Psoas muscle (tissue), 8 donors: ENCODE data around the gene NOTCH1. TPM values are rescaled to one million over a fixed set of nuclear protein-coding genes. Genes with fewer than 3 reads are reported as not detected.
A peak's percentile ranks its signal among the peaks of the same experiment; 100 is the strongest.

Experiments
- ATAC-seq, 4 donors: fragments of 200-7000 bp; cut with Tn5 transposase; one replicate each; pipeline ENCODE4 v1.9.1; 2020; ENCODE audit warnings: moderate library complexity in 3 of 4, mild to moderate bottlenecking in 2 of 4
- DNase-seq, 2 donors: peaks; one replicate each; pipeline ENCODE4 v3.0.0-alpha.2; 2020
- H3K27ac ChIP-seq: fragments of 200-600 bp; one replicate; pipeline ENCODE4 v1.8.0; 2022
- H3K27me3 ChIP-seq, 3 donors: fragments of 200-600 bp in 1 of 3; one replicate each; pipeline versions ENCODE4 v1.6.1 to v1.8.0; 2013 to 2022; ENCODE audit warnings: low read length in 2 of 3, mild to moderate bottlenecking in 2 of 3, moderate library complexity in 1 of 3; ENCODE audit not compliant: insufficient read depth in 3 of 3
- H3K36me3 ChIP-seq, 2 donors: fragments of 200-600 bp in 1 of 2; one replicate each; pipeline versions ENCODE4 v1.6.1 to v1.8.0; 2013 to 2022; ENCODE audit warnings: low read depth in 1 of 2, mild to moderate bottlenecking in 1 of 2, moderate library complexity in 1 of 2; ENCODE audit not compliant: insufficient read depth in 1 of 2
- H3K4me1 ChIP-seq: fragments of 200-600 bp; one replicate; pipeline ENCODE4 v1.8.0; 2022
- H3K4me3 ChIP-seq: fragments of 200-600 bp; one replicate; pipeline ENCODE4 v1.8.0; 2022; ENCODE audit warnings: mild to moderate bottlenecking
- H3K9me3 ChIP-seq: fragments of 200-600 bp; one replicate; pipeline ENCODE4 v1.8.0; 2022
- WGBS, 3 donors: extraction: QIAGEN DNeasy Blood & Tissue Kit; methylation state at CpG; one replicate each; pipeline versions ENCODE4 v1.1.6 to v1.1.7; 2013; 5-methylcytosine and 5-hydroxymethylcytosine counted together
- intact Hi-C, 2 donors: fragments of 100-400 bp; cut with DNase I; formaldehyde crosslinking; loops; one replicate each; pipeline versions ENCODE4 v1.11.0 to v1.14.2; 2022
- polyA plus RNA-seq, 3 donors: library from polyadenylated mRNA; stranded (reverse); fragments of 200-250 nt; gene quantifications; one replicate each; pipeline ENCODE4 v1.2.3, GENCODE V29; 2013
- total RNA-seq, 4 donors: library from RNA; stranded (reverse); fragmentation: NEBNext Ultra II Directional in 2 of 4; extraction: Animal tissue kit (Norgen Biotek cat#: 25700) in 2 of 4; gene quantifications; one replicate each; pipeline versions ENCODE4 v1.2.1 to v1.2.4, GENCODE V29; 2021 to 2023
- TF ChIP-seq, protein P1 (sequence below): fragments of 200-600 bp; IDR thresholded peaks from one replicate; pipeline ENCODE4 v1.8.0; 2022; ENCODE audit warnings: antibody characterized with exemption
- donor health status: healthy with polysubstance abuse.
- donor health status: DM: no; HTN: no; CAD: no; lungs with moderate emphysema.
- donor health status: Bipolar disorder and iron deficiency.
- donor health status: healthy.
- donor health status: DM: yes; HTN: yes; CAD: no.
- donor health status: DM: no; HTN: no; CAD: no.
- donor health status: DM: no; HTN: no; CAD: no.
- donor health status: DM: yes; HTN: yes; CAD: no.

NOTCH1 gene
- total and polyA plus RNA-seq, 7 donors: 1.8 to 15.4 (median 8.7) TPM

DNA sequence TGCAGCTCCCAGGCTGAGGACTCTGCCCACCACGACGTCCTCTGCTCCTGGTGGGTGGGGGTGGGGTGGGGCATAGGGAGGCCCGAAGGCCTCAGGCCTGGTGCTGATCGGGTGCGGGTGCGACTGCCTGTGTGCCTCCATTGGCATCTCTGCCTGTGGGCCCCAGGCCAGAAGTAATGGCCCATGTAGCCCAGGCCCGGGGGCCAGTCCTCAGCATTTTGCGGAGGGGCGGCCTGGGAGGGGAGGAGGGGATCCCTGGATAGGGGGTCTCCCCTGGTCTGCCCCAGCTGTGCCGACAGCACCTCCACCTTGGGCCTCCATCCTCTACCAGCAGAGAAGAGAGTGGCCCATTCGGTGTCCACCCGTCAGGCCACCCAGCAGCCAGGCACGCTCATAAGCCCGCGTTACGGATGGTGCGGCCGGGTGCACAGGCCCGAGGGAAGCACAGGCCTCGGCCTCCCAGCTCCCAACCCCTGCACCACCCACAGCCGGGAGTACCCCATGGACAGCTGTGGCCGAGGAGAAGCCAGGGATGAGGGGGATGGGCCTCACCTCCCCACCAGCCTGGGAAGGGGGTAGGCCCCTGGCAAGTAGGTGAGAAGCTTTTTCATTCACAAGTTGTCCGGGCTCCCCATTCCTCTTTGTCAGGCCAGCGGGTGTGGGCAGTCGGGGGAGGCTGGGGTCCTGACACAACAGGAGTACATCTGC lies 1.8 kb upstream of the NOTCH1 start:
- H3K27me3 ChIP-seq: no peaks in the 10 kb centered on the region
- peaks cover 23% of the 10 kb centered on the region for H3K4me1 ChIP-seq
- H3K36me3 ChIP-seq: peaks cover 0 to 5% of the 10 kb centered on the region in 2 donors
- ATAC-seq (no peak), DNase-seq (no peak)
- peak overlapping the region; percentile 96 for H3K27ac ChIP-seq
- 66 to 82% (median 67%) methylated on average over 22 to 25 of the region's 25 CpGs for WGBS, 3 donors
- no peaks in the 10 kb centered on the region for H3K9me3 ChIP-seq
- H3K4me3 ChIP-seq: peak overlapping the region; percentile 76
- intact Hi-C loops: loop anchor here in 1 of 2 donors (5.0 kb wide), 1 partner anchor 60 kb away; no protein-coding TSS in a partner anchor
- TF ChIP-seq, protein P1, sequence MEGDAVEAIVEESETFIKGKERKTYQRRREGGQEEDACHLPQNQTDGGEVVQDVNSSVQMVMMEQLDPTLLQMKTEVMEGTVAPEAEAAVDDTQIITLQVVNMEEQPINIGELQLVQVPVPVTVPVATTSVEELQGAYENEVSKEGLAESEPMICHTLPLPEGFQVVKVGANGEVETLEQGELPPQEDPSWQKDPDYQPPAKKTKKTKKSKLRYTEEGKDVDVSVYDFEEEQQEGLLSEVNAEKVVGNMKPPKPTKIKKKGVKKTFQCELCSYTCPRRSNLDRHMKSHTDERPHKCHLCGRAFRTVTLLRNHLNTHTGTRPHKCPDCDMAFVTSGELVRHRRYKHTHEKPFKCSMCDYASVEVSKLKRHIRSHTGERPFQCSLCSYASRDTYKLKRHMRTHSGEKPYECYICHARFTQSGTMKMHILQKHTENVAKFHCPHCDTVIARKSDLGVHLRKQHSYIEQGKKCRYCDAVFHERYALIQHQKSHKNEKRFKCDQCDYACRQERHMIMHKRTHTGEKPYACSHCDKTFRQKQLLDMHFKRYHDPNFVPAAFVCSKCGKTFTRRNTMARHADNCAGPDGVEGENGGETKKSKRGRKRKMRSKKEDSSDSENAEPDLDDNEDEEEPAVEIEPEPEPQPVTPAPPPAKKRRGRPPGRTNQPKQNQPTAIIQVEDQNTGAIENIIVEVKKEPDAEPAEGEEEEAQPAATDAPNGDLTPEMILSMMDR: no peak

DNA sequence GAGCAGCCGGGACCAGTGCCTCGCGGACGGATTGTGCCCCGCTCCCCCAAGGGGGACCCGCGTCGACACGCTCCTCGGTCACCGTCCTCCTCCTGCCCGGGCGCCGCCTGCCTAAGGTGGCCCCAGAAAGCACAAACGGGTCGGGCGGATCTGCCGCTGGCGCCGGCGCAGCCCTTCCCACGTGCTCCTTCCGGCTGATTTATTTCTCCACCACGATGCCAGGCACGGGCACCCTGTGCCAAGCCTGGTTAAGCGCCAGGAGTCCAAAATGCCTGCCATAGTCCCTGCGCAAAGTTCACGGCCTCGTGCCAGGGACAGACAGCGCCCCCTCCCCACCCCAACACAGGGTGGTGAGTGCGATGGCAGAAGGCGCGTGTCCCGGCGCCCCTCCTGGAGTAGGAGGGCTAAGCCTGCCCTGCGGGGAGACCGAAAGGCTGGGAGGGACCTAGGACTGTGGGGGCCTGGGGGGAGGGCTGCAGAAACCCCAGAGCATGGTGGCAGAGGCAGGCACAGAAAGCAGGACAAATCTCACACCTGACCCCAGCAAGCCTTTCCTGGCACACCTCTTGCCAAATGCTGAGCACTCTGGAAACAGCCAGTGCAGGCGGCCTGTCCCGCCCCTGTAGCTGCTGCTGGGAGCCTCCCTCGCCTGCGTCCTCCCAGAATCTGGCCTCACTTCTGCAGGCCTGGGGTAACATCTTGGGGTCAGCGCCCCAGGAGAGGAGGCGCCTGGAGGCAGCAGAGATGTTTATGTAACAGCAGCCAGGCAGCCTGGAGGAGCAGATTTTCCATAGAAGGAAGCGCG lies 1.1 kb upstream of the NOTCH1 start:
- TF ChIP-seq, protein P1: no peak
- WGBS, 3 donors: 4 to 8% (median 7%) methylated on average over 36 to 45 of the region's 45 CpGs
- Histone ChIP-seq H3K36me3 (peaks cover 0 to 5% of the 10 kb centered on the region in 2 donors), H3K9me3 (no peaks in the 10 kb centered on the region), H3K4me1 (peaks cover 21% of the 10 kb centered on the region), H3K27me3 (no peaks in the 10 kb centered on the region), H3K4me3 (peak overlapping the region; percentile 76), H3K27ac (peak overlapping the region; percentile 96)
- intact Hi-C loops: loop anchor here in 1 of 2 donors (5.0 kb wide), 1 partner anchor 60 kb away; no protein-coding TSS in a partner anchor
- ATAC-seq (peak; percentile 50 to 77 (median 66)), DNase-seq (peak; percentile 69 to 79)

DNA sequence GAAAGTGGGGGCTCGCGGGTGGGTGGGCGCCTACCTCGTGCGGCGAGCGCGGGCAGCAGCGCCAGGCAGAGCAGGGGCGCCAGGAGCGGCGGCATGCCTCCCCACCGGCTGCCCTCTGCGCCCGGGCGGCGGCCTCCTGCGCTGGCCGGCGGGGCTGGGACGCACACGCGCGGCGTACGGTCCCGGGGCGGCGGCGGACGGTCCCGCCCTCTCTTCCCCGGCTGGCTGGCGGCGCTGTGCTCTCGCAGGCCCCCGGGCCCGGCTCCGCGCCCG lies 220 bp downstream of the NOTCH1 start:
- Histone ChIP-seq H3K9me3 (no peaks in the 10 kb centered on the region), H3K4me1 (peaks cover 18% of the 10 kb centered on the region), H3K36me3 (peaks cover 0 to 13% of the 10 kb centered on the region in 2 donors), H3K27ac (peak overlapping the region; percentile 96), H3K4me3 (peak overlapping the region; percentile 78), H3K27me3 (no peaks in the 10 kb centered on the region)
- DNase-seq (no peak), ATAC-seq (no peak)
- intact Hi-C loops: loop anchor here in 1 of 2 donors (5.0 kb wide), 1 partner anchor 58 kb away; no protein-coding TSS in a partner anchor
- WGBS, 3 donors: 0 to 1% (median 0%) methylated on average over 2 to 39 of the region's 41 CpGs
- TF ChIP-seq, protein P1: no peak

DNA sequence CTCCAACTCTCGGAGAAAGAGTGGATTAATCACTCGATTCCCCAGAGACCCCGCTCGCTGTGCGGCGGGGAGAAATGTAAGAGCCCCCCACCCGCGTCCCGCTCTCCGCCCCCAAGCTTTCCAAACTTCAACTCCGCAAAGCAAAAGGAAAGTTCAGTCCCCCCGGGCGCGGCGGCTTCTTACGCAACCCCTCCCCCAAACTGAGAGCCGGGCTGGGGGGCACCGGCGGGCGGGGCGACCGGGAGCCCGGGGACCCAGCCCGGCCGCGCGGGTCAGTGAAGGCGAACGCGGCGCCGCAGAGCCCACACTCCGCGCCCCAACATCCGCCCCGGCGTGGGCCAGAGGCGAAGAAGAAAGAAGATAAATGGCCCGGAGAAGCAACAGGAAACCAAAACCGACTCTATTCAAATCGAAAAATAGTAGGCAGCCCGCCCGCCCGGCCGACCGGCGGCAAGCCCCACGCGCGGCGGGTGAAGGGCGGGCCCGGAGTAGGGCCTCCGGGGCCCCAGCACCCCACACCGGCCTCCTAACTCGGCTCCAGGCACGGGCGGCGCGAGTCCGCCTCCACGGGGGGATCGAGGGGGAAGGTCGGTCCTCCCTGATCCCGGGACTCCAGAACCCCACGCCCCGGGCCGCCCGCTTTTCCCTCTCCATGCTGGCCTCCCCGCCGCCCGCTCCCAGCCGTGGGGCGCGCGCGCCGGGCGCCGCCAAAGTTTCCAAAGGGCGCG lies 720 bp downstream of the NOTCH1 start:
- DNase-seq: no peak
- TF ChIP-seq, protein P1: no peak
- WGBS, 3 donors: 1% methylated on average over 59 to 81 of the region's 82 CpGs
- intact Hi-C loops: loop anchor here in 1 of 2 donors (5.0 kb wide), 2 partner anchors 58 to 72 kb away; no protein-coding TSS in a partner anchor
- no peaks in the 10 kb centered on the region for H3K27me3 ChIP-seq
- peaks cover 0 to 13% of the 10 kb centered on the region in 2 donors for H3K36me3 ChIP-seq
- no peak for ATAC-seq
- no peaks in the 10 kb centered on the region for H3K9me3 ChIP-seq
- H3K4me1 ChIP-seq: peaks cover 18% of the 10 kb centered on the region
- peak overlapping the region; percentile 78 for H3K4me3 ChIP-seq
- peak overlapping the region; percentile 96 for H3K27ac ChIP-seq
